Natural killer cell (primary cell): ENCODE measurements around the gene TRIM65. TPM values are rescaled to one million over a fixed set of nuclear protein-coding genes. Genes with fewer than 3 reads are reported as not detected.

Source experiments
- ATAC-seq, 3 donors: fragments of 150-1000 bp in 2 of 3; fragments of 200-7000 bp in 1 of 3; cut with Tn5 transposase; 1 replicate in 1 of 3; 2 replicates in 2 of 3; pipeline ENCODE4 v1.10.0; 2021; ENCODE audit warnings: mild to moderate bottlenecking in 2 of 3, moderate library complexity in 2 of 3
- DNase-seq, 2 donors: peaks; one replicate each; pipeline versions ENCODE4 v3.0.0 to v3.0.0-alpha.2; 2013 to 2021; ENCODE audit warnings: mixed read lengths in 1 of 2
- H3K27ac ChIP-seq: one replicate; pipeline ENCODE4 v1.5.1; 2013; ENCODE audit warnings: mild to moderate bottlenecking, low read length
- H3K27me3 ChIP-seq: one replicate; pipeline ENCODE4 v1.6.1; 2013; ENCODE audit warnings: low read length; ENCODE audit not compliant: control insufficient read depth, insufficient read depth
- H3K36me3 ChIP-seq: one replicate; pipeline ENCODE4 v1.6.1; 2013; ENCODE audit warnings: low read length; ENCODE audit not compliant: control insufficient read depth, insufficient read depth
- H3K4me1 ChIP-seq: one replicate; pipeline ENCODE4 v1.6.1; 2013; ENCODE audit warnings: low read length; ENCODE audit not compliant: control insufficient read depth, insufficient read depth
- H3K4me3 ChIP-seq: one replicate; pipeline ENCODE4 v1.5.1; 2013; ENCODE audit warnings: low read length
- H3K9me3 ChIP-seq: one replicate; pipeline ENCODE4 v1.6.1; 2013; ENCODE audit warnings: low read length; ENCODE audit not compliant: control insufficient read depth, insufficient read depth
- H3K27ac Mint-ChIP-seq, 2 donors: one replicate each; pipeline ENCODE4 v1.8.0; 2022; ENCODE audit warnings: mild to moderate bottlenecking in 2 of 2, mixed read lengths in 2 of 2, moderate library complexity in 1 of 2
- H3K27me3 Mint-ChIP-seq, 2 donors: one replicate each; pipeline ENCODE4 v1.8.0; 2022; ENCODE audit warnings: low read depth in 2 of 2, mixed read lengths in 2 of 2
- H3K36me3 Mint-ChIP-seq: one replicate; pipeline ENCODE4 v1.8.0; 2022; ENCODE audit warnings: mixed read lengths
- H3K4me1 Mint-ChIP-seq, 2 donors: one replicate each; pipeline ENCODE4 v1.8.0; 2022; ENCODE audit warnings: mixed read lengths in 2 of 2
- H3K4me3 Mint-ChIP-seq: one replicate; pipeline ENCODE4 v1.8.0; 2022; ENCODE audit warnings: mild to moderate bottlenecking, moderate library complexity, mixed read lengths
- H3K9me3 Mint-ChIP-seq, 2 donors: one replicate each; pipeline ENCODE4 v1.8.0; 2022; ENCODE audit warnings: mixed read lengths in 2 of 2
- CTCF ChIP-seq: fragments of 200-600 bp; IDR thresholded peaks from one replicate; pipeline ENCODE4 v1.8.0; 2022; ENCODE audit warnings: antibody characterized with exemption
- WGBS: methylation state at CpG from one replicate; pipeline ENCODE4 v1.1.7; 2013; ENCODE audit warnings: missing lambda C conversion rate; ENCODE audit not compliant: insufficient coverage; 5-methylcytosine and 5-hydroxymethylcytosine counted together
- intact Hi-C: fragments of 100-400 bp; cut with micrococcal nuclease; formaldehyde crosslinking; loops from one replicate; pipeline ENCODE4 v1.14.2; 2022
- total RNA-seq, 4 donors: library from RNA; stranded (reverse); fragments of 120-200 nt in 1 of 4; gene quantifications; one replicate each; pipeline versions ENCODE4 v1.2.3 to v1.2.4, GENCODE V29; 2013 to 2022

Gene TRIM65
- total RNA-seq, 3 donors from 2014 or later (not counting 1 experiment from before 2014, with no cell fraction given): 19.2 to 26.9 (median 22.5) TPM

GRCh38 chr17:75942473-75942872 is 45.7 kb upstream of the TRIM65 start:
- Mint-ChIP-seq H3K4me1 (peaks cover 11 to 13% of the 10 kb centered on the region in 2 donors), H3K36me3 (no peaks in the 10 kb centered on the region), H3K27ac (no peak overlapping the region), H3K9me3 (no peaks in the 10 kb centered on the region), H3K4me3 (no peak overlapping the region), H3K27me3 (no peaks in the 10 kb centered on the region)
- H3K4me1 ChIP-seq: peaks cover 13% of the 10 kb centered on the region
- no peak for TF ChIP-seq CTCF
- ATAC-seq (no peak), DNase-seq (no peak)
- no peak overlapping the region for H3K27ac ChIP-seq
- H3K27me3 ChIP-seq: no peaks in the 10 kb centered on the region
- H3K4me3 ChIP-seq: no peak overlapping the region
- WGBS: 94% methylated on average over 2 of the region's 4 CpGs
- intact Hi-C loops: loop anchor here (10.0 kb wide), 1 partner anchor 58 kb away; no protein-coding TSS in a partner anchor
- H3K36me3 ChIP-seq: peaks cover 8% of the 10 kb centered on the region
- H3K9me3 ChIP-seq: no peaks in the 10 kb centered on the region

GRCh38 chr17:75941442-75941819 is 44.7 kb upstream of the TRIM65 start:
- H3K4me1 ChIP-seq: peaks cover 13% of the 10 kb centered on the region
- H3K36me3 ChIP-seq: peaks cover 6% of the 10 kb centered on the region
- Mint-ChIP-seq H3K27me3 (no peaks in the 10 kb centered on the region), H3K9me3 (no peaks in the 10 kb centered on the region), H3K36me3 (no peaks in the 10 kb centered on the region), H3K4me3 (peak overlapping the region; percentile 89), H3K27ac (peak overlapping the region; percentile 65 to 92), H3K4me1 (peaks cover 11 to 13% of the 10 kb centered on the region in 2 donors)
- no peak for ATAC-seq
- TF ChIP-seq CTCF: no peak
- DNase-seq: no peak
- 68% methylated on average over 5 of the region's 6 CpGs for WGBS
- H3K9me3 ChIP-seq: no peaks in the 10 kb centered on the region
- H3K27ac ChIP-seq: peak overlapping the region; percentile 23
- intact Hi-C loops: loop anchor here (1.0 to 10.0 kb wide), 3 partner anchors 37 to 57 kb away; partner anchors contain the start of genes ACOX1, MRPL38 and TEN1
- no peaks in the 10 kb centered on the region for H3K27me3 ChIP-seq
- H3K4me3 ChIP-seq: peak overlapping the region; percentile 32

- peak within 1 kb of the TSS; percentile 54 for H3K27ac ChIP-seq
- H3K36me3 Mint-ChIP-seq: no peaks in the 10 kb centered on the region
- no peaks in the 10 kb centered on the region for H3K27me3 ChIP-seq
- H3K27me3 Mint-ChIP-seq: no peaks in the 10 kb centered on the region
- H3K36me3 ChIP-seq: peaks cover 2% of the 10 kb centered on the region
- WGBS: under 1% methylated on average over 63 of the region's 63 CpGs
- DNase-seq: peak; percentile 82 to 91
- no peak for TF ChIP-seq CTCF
- H3K4me3 Mint-ChIP-seq: peak within 1 kb of the TSS; percentile 89
- intact Hi-C loops: loop anchor here (1.0 to 10.0 kb wide), 3 partner anchors 36 to 56 kb away; partner anchors contain the start of genes ACOX1, MRPL38 and TEN1
- H3K27ac Mint-ChIP-seq: peak within 1 kb of the TSS; percentile 65 to 92
- peak within 1 kb of the TSS; percentile 62 for H3K4me3 ChIP-seq
- H3K9me3 ChIP-seq: no peaks in the 10 kb centered on the region
- no peaks in the 10 kb centered on the region for H3K9me3 Mint-ChIP-seq
- peaks cover 11 to 13% of the 10 kb centered on the region in 2 donors for H3K4me1 Mint-ChIP-seq
- peaks cover 13% of the 10 kb centered on the region for H3K4me1 ChIP-seq
- ATAC-seq: peak; percentile 99 to 100 (median 99)
These were observed 44.1 kb upstream of the TRIM65 start, which contains the start of gene FBF1 for GRCh38 chr17:75940727-75941441. TSS of gene FBF1 (minus strand) at chr17:75941042. CDS start at chr17:75938149, 2,893 bp downstream.
